ENCODE results near the gene RBM34. TPM values are rescaled to one million over a fixed set of nuclear protein-coding genes. Genes with fewer than 3 reads are reported as not detected.

Gene RBM34
- total and polyA plus RNA-seq, 4 donors, result 31.7 to 129 (median 51.3) TPM

- Histone ChIP-seq H3K9ac (ENCODE audit: insufficient read depth in 1 of 2, low read length in 2 of 2) (no peak overlapping the region), H3K4me3 (no peak overlapping the region), H3K36me3 (ENCODE audit: control insufficient read depth in 4 of 4, insufficient read depth in 4 of 4, low read length in 4 of 4) (peaks cover 5 to 13% (median 7%) of the 10 kb centered on the region in 4 donors), H3K27me3 (ENCODE audit: control insufficient read depth in 3 of 3, insufficient read depth in 3 of 3, low read length in 2 of 3) (no peaks in the 10 kb centered on the region), H3K27ac (ENCODE audit: low read depth in 1 of 2, low read length in 1 of 2) (no peak overlapping the region), H3K4me1 (ENCODE audit: control insufficient read depth in 5 of 5, insufficient read depth in 5 of 5, low read length in 5 of 5) (peaks cover 3 to 22% (median 10%) of the 10 kb centered on the region in 5 donors), H3K9me3 (ENCODE audit: control insufficient read depth in 4 of 4, insufficient read depth in 3 of 4, low read length in 3 of 4) (no peaks in the 10 kb centered on the region)
- no peak for ATAC-seq (ENCODE audit: insufficient read depth, low FRiP score)
- WGBS, 2 donors, result 73 to 83% methylated on average over 1 of the region's 1 CpG
- DNase-seq, result no peak
- TF ChIP-seq CTCF (IDR thresholded peaks at IDR 0.05; ENCODE audit: control extremely low read depth, extremely low read depth), result no peak
These were observed 36.4 kb downstream of the RBM34 start for GRCh38 chr1:235124665-235125064.

DNA sequence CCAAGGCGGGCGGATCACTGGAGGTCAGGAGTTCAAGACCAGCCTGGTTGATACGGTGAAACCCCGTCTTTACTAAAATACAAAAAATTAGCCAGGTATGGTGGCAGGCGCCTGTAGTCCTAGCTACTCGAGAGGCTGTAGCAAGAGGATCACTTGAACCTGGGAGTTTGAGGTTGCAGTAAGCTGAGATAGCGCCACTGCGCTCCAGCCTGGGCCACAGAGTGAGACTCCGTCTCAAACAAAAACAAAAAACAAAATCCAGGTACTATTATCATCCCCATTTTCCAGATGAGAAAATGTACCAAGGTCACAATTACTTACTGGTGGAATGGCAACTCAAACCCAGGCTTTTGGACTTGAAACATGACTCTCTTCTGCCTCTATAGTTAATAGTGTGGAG lies 36.9 kb downstream of the RBM34 start:
- Histone ChIP-seq H3K4me1 (ENCODE audit: control insufficient read depth in 5 of 5, insufficient read depth in 5 of 5, low read length in 5 of 5) (peaks cover 3 to 22% (median 10%) of the 10 kb centered on the region in 5 donors), H3K27ac (ENCODE audit: low read depth in 1 of 2, low read length in 1 of 2) (no peak overlapping the region), H3K36me3 (ENCODE audit: control insufficient read depth in 4 of 4, insufficient read depth in 4 of 4, low read length in 4 of 4) (peaks cover 5 to 18% (median 9%) of the 10 kb centered on the region in 4 donors), H3K27me3 (ENCODE audit: control insufficient read depth in 3 of 3, insufficient read depth in 3 of 3, low read length in 2 of 3) (no peaks in the 10 kb centered on the region), H3K9ac (ENCODE audit: insufficient read depth in 1 of 2, low read length in 2 of 2) (no peak overlapping the region), H3K9me3 (ENCODE audit: control insufficient read depth in 4 of 4, insufficient read depth in 3 of 4, low read length in 3 of 4) (no peaks in the 10 kb centered on the region), H3K4me3 (no peak overlapping the region)
- TF ChIP-seq CTCF (IDR thresholded peaks at IDR 0.05; ENCODE audit: control extremely low read depth, extremely low read depth), result no peak
- WGBS, 2 donors, result 94 to 96% methylated on average over 9 of the region's 9 CpGs
- DNase-seq (no peak), ATAC-seq (ENCODE audit: insufficient read depth, low FRiP score) (no peak)

DNA sequence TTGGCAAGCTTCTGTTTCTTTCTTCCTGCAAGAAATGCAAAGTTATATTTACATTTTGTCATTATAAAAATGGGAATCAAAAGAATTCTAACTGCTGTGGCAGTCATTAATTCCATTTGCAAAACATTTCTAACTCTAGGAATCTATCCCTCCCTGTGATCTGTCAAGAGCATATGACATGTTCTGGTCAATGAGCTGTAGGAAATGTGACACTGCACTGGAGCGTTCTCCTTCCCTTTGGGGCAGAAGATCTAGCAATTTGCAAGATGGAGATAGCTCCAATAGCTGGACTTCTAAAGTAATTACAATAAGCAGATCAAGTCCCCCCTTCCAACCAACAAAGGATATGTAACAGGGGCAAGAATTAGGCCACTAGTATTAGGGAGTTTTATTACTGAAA lies 38.7 kb downstream of the RBM34 start:
- H3K4me3 ChIP-seq, result no peak overlapping the region
- peaks cover 3 to 22% (median 7%) of the 10 kb centered on the region in 5 donors for H3K4me1 ChIP-seq (ENCODE audit: control insufficient read depth in 5 of 5, insufficient read depth in 5 of 5, low read length in 5 of 5)
- H3K27ac ChIP-seq (ENCODE audit: low read depth in 1 of 2, low read length in 1 of 2), result no peak overlapping the region
- no peak for TF ChIP-seq CTCF (IDR thresholded peaks at IDR 0.05; ENCODE audit: control extremely low read depth, extremely low read depth)
- whole genome bisulfite sequencing, 2 donors, result 83% methylated on average over 1 of the region's 1 CpG
- no peak overlapping the region for H3K9ac ChIP-seq (ENCODE audit: insufficient read depth in 1 of 2, low read length in 2 of 2)
- no peak for DNase-seq
- H3K36me3 ChIP-seq (ENCODE audit: control insufficient read depth in 4 of 4, insufficient read depth in 4 of 4, low read length in 4 of 4), result peaks cover 14 to 35% (median 20%) of the 10 kb centered on the region in 4 donors
- H3K9me3 ChIP-seq (ENCODE audit: control insufficient read depth in 4 of 4, insufficient read depth in 3 of 4, low read length in 3 of 4), result no peaks in the 10 kb centered on the region
- H3K27me3 ChIP-seq (ENCODE audit: control insufficient read depth in 3 of 3, insufficient read depth in 3 of 3, low read length in 2 of 3), result no peaks in the 10 kb centered on the region
- ATAC-seq (ENCODE audit: insufficient read depth, low FRiP score), result no peak
